PC-9 (cell line): ENCODE results near the gene RELCH. TPM values are rescaled to one million over a fixed set of nuclear protein-coding genes. Genes with fewer than 3 reads are reported as not detected.
"Not testable (repeated sequence)": the region's sequence is repeated elsewhere in the genome, so short reads cannot be mapped to it uniquely, and the experiment has no call there.

Experiments
- BruUV-seq: library from RNA; stranded (reverse); fragments of 400-500 nt; replicated peaks from 2 replicates; lab custom pipeline; 2021; lab: Mats Ljungman, UMichigan
- CTCF ChIA-PET: fragments of 300-600 bp; sonication (Branson Sonifier 250); formaldehyde crosslinking; loops from one replicate; lab custom pipeline; 2022; ENCODE audit warnings: antibody characterized with exemption; lab: Charles Lee
- POLR2A ChIA-PET: fragments of 300-600 bp; sonication (Branson Sonifier 250); formaldehyde crosslinking; loops from one replicate; lab custom pipeline; 2022; ENCODE audit warnings: antibody characterized with exemption; ENCODE audit not compliant: unreplicated experiment; lab: Charles Lee
- DNase-seq, 2 experiments: peaks; one replicate each; pipeline versions ENCODE4 v3.0.0 to v3.0.0-alpha.2; 2015 to 2022; ENCODE audit warnings: mixed read lengths in 1 of 2
- H2AFZ ChIP-seq: fragments of 200-600 bp; sonication (generic); 2 replicates; pipeline ENCODE4 v1.8.1; 2017; ENCODE audit warnings: antibody characterized with exemption
- H3F3A ChIP-seq: fragments of 200-600 bp; sonication (generic); 2 replicates; pipeline ENCODE4 v1.8.1; 2017; ENCODE audit warnings: antibody characterized with exemption, mild to moderate bottlenecking, low read depth; ENCODE audit not compliant: insufficient read depth
- H3K27ac ChIP-seq: fragments of 200-600 bp; sonication (generic); 2 replicates; pipeline ENCODE4 v1.6.1; 2016; ENCODE audit warnings: mixed run types
- H3K27me3 ChIP-seq: fragments of 200-600 bp; sonication (generic); 2 replicates; pipeline ENCODE4 v1.6.1; 2016; ENCODE audit warnings: low read depth, mixed run types; ENCODE audit not compliant: insufficient read depth
- H3K36me3 ChIP-seq: fragments of 200-600 bp; sonication (generic); 2 replicates; pipeline ENCODE4 v1.6.1; 2016; ENCODE audit warnings: low read depth, mixed run types
- H3K4me1 ChIP-seq: fragments of 200-600 bp; sonication (generic); replicated peaks from 2 replicates; pipeline ENCODE4 v1.6.1; 2016; ENCODE audit warnings: mixed run types; ENCODE audit not compliant: insufficient read depth
- H3K4me2 ChIP-seq: fragments of 200-600 bp; sonication (generic); 2 replicates; pipeline ENCODE4 v1.6.1; 2017; ENCODE audit warnings: mixed run types
- H3K4me3 ChIP-seq: fragments of 200-600 bp; sonication (generic); 2 replicates; pipeline ENCODE4 v1.6.1; 2016; ENCODE audit warnings: mixed run types
- H3K79me2 ChIP-seq: fragments of 200-600 bp; sonication (generic); 2 replicates; pipeline ENCODE4 v1.6.1; 2017; ENCODE audit warnings: low read depth, mixed run types
- H3K9me2 ChIP-seq: fragments of 200-600 bp; sonication (generic); 2 replicates; pipeline ENCODE4 v1.8.1; 2017; ENCODE audit warnings: mild to moderate bottlenecking; ENCODE audit not compliant: insufficient read depth
- H3K9me3 ChIP-seq: fragments of 200-600 bp; sonication (generic); 2 replicates; pipeline ENCODE4 v1.8.1; 2016; ENCODE audit warnings: low read depth; ENCODE audit not compliant: insufficient read depth
- H4K20me1 ChIP-seq: fragments of 200-600 bp; sonication (generic); 2 replicates; pipeline ENCODE4 v1.8.1; 2017; ENCODE audit not compliant: insufficient read depth
- EZH2 ChIP-seq: fragments of 200-600 bp; sonication (generic); IDR thresholded peaks from 2 replicates; pipeline ENCODE4 v1.8.0; 2017; ENCODE audit warnings: antibody characterized with exemption, low read depth
- intact Hi-C: fragments of 100-400 bp; cut with micrococcal nuclease; formaldehyde crosslinking; loops from one replicate; pipeline ENCODE4 v1.10.0; 2022; ENCODE audit not compliant: unreplicated experiment
- total RNA-seq: library from RNA; stranded (reverse); gene quantifications from 2 replicates; pipeline ENCODE4 v1.2.3, GENCODE V29; 2021
- TF ChIP-seq, protein P1 (sequence below): fragments of 200-600 bp; sonication (generic); conservative IDR thresholded peaks from 2 replicates; pipeline ENCODE4 v1.6.1; 2017; ENCODE audit warnings: mixed run types, antibody characterized with exemption, mild to moderate bottlenecking, moderate library complexity

RELCH gene
- total RNA-seq, 1 experiment from 2014 or later = 20.1 TPM

DNA sequence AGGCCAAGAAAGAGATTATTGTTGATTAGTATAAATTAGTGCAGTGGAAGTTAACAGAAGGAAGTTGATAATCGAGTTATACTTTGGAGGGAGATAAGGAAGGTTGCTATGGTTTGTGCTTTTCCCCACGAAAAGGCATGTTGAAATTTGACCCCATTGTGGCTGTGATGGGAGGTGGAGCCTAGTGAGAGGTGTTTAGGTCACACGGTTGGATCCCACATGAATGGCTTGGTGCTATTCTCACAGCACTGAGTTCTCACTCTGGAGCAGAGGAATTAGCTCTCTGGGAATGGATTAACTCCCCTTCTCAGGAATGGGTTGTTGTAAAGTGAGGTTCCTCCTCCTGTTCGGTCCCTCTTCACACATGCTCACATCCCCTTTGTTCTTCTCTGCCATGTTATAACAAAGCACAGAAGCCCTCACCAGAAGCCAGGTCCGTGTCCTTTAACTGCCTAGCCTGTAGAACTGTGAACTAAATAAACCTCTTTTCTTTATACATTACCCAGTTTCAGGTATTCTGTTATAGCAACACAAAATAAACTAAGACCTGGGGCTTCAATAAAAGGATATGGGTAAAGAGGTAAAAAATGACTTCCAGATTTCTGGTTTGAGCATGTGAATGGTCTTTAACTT lies 22.1 kb upstream of the RELCH start:
- no TSS peak for BruUV-seq
- no peaks in the 10 kb centered on the region for H3K4me1 ChIP-seq
- no peaks in the 10 kb centered on the region; the same call in 1 of the 2 replicates for H3K79me2 ChIP-seq
- H3K36me3 ChIP-seq = no peaks in the 10 kb centered on the region
- H4K20me1 ChIP-seq = no peaks in the 10 kb centered on the region
- ChIA-PET POLR2A (no interaction called here), CTCF (no interaction called here)
- H3K4me3 ChIP-seq = no peak overlapping the region
- no peaks in the 10 kb centered on the region; the same call in 1 of the 2 replicates for H3K9me2 ChIP-seq
- H3K27me3 ChIP-seq = no peaks in the 10 kb centered on the region
- TF ChIP-seq, protein P1, sequence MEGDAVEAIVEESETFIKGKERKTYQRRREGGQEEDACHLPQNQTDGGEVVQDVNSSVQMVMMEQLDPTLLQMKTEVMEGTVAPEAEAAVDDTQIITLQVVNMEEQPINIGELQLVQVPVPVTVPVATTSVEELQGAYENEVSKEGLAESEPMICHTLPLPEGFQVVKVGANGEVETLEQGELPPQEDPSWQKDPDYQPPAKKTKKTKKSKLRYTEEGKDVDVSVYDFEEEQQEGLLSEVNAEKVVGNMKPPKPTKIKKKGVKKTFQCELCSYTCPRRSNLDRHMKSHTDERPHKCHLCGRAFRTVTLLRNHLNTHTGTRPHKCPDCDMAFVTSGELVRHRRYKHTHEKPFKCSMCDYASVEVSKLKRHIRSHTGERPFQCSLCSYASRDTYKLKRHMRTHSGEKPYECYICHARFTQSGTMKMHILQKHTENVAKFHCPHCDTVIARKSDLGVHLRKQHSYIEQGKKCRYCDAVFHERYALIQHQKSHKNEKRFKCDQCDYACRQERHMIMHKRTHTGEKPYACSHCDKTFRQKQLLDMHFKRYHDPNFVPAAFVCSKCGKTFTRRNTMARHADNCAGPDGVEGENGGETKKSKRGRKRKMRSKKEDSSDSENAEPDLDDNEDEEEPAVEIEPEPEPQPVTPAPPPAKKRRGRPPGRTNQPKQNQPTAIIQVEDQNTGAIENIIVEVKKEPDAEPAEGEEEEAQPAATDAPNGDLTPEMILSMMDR = no peak
- no peak for TF ChIP-seq EZH2
- H3K27ac ChIP-seq = no peak overlapping the region
- DNase-seq = no peak
- no peaks in the 10 kb centered on the region for H3F3A ChIP-seq
- intact Hi-C loops = no loop called here
- no peak overlapping the region for H3K4me2 ChIP-seq
- no peak overlapping the region for H2AFZ ChIP-seq
- no peaks in the 10 kb centered on the region for H3K9me3 ChIP-seq

DNA sequence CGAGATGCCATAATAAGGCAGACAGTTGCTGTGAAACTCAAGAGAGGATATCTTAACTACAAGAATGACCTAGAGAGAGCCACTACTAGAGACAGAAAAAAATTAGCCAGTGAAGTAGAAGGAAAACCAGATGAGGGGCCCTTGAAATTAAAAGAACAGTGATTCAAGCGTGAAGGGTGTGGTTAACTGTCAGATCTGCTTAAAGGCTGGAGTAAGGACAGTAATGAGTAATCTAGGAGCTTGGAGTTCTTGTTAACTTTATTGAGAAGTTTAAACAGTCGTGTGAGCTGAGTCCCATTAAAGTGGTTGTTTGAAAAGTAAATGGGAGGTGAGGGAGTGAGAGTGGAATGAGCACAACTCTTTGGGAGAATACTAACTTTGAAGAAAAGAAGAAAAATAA lies 21.5 kb upstream of the RELCH start:
- no peak overlapping the region for H3K4me3 ChIP-seq
- TF ChIP-seq EZH2 = no peak
- TF ChIP-seq, protein P1 = no peak
- H3K9me3 ChIP-seq = no peaks in the 10 kb centered on the region
- no peaks in the 10 kb centered on the region for H3K4me1 ChIP-seq
- BruUV-seq = no TSS peak
- intact Hi-C loops = no loop called here
- no peaks in the 10 kb centered on the region for H3F3A ChIP-seq
- no peaks in the 10 kb centered on the region; the same call in 1 of the 2 replicates for H3K79me2 ChIP-seq
- no peaks in the 10 kb centered on the region for H3K36me3 ChIP-seq
- no peak for DNase-seq
- ChIA-PET CTCF (no interaction called here), POLR2A (no interaction called here)
- H3K9me2 ChIP-seq = no peaks in the 10 kb centered on the region; the same call in 1 of the 2 replicates
- H4K20me1 ChIP-seq = no peaks in the 10 kb centered on the region
- no peaks in the 10 kb centered on the region for H3K27me3 ChIP-seq
- H2AFZ ChIP-seq = no peak overlapping the region
- no peak overlapping the region for H3K4me2 ChIP-seq
- no peak overlapping the region for H3K27ac ChIP-seq

DNA sequence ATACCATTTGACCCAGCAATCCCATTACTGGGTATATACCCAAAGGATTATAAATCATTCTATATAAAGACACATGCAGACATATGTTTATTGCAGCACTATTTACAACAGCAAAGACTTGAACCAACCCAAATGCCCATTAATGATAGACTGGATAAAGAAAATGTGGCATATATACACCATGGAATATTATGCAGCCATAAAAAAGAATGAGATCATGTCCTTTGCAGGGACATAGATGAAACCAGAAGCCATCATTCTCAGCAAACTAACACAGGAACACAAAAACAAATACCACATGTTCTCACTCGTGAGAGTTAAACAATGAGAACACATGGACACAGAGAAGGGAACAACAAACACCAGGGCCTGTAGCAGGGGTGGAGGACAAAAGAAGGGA lies 20.5 kb upstream of the RELCH start:
- H3K4me3 ChIP-seq, H3K4me1 ChIP-seq, DNase-seq, H3K27me3 ChIP-seq, H4K20me1 ChIP-seq, CTCF ChIA-PET, H3K9me3 ChIP-seq, BruUV-seq, H3K36me3 ChIP-seq, POLR2A ChIA-PET, intact Hi-C loops, H3K79me2 ChIP-seq, H3K9me2 ChIP-seq, H3K4me2 ChIP-seq, H3F3A ChIP-seq, H2AFZ ChIP-seq, H3K27ac ChIP-seq: not testable (repeated sequence)

DNA sequence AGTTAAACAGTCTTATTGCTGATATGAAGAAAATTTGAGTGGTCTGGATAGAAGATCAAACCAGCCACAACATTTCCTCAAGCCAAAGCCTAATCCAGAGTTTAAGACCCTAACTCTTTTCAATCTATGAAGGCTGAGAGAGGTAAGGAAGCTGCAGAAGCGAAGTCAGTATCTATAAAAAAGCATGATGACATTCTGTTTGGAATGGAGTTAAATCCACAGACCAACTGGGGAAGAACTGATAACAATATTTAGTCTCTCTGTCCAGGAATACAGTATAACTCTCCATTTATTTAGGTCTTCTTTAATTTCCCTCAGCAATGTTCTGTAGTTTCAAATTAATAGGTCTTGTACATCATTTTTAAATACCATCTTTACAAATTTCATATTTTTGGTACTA lies 16.2 kb upstream of the RELCH start:
- H3K27me3 ChIP-seq = no peaks in the 10 kb centered on the region
- no peak overlapping the region for H2AFZ ChIP-seq
- H3K27ac ChIP-seq = no peak overlapping the region
- H3K36me3 ChIP-seq = no peaks in the 10 kb centered on the region
- H3K79me2 ChIP-seq = peaks cover 6% of the 10 kb centered on the region; the same call in 1 of the 2 replicates
- H3K9me3 ChIP-seq = no peaks in the 10 kb centered on the region
- ChIA-PET CTCF (no interaction called here), POLR2A (no interaction called here)
- no peak overlapping the region for H3K4me3 ChIP-seq
- no peaks in the 10 kb centered on the region for H4K20me1 ChIP-seq
- no peaks in the 10 kb centered on the region for H3F3A ChIP-seq
- H3K9me2 ChIP-seq = no peaks in the 10 kb centered on the region; the same call in 1 of the 2 replicates
- no peak overlapping the region for H3K4me2 ChIP-seq
- TF ChIP-seq, protein P1 = no peak
- no peak for TF ChIP-seq EZH2
- BruUV-seq = no TSS peak
- DNase-seq = no peak
- intact Hi-C loops = no loop called here
- H3K4me1 ChIP-seq = no peaks in the 10 kb centered on the region
